Keratinocyte (primary cell): ENCODE measurements around the gene SLC4A9.

Experiments used
- EZH2 ChIP-seq: IDR thresholded peaks from one replicate; pipeline ENCODE4 v1.6.1; 2012; ENCODE audit warnings: inconsistent platforms, mild to moderate bottlenecking, low read length, moderate library complexity
- TF ChIP-seq, protein P1 (sequence below), 3 experiments: IDR thresholded peaks in 1 of 3; conservative IDR thresholded peaks in 1 of 3; optimal IDR thresholded peaks in 1 of 3; 2 replicates in 2 of 3; 3 replicates in 1 of 3; pipeline versions ENCODE3 to v1.5.1; 2011; ENCODE audit warnings: low read length in 3 of 3, mild to moderate bottlenecking in 3 of 3, moderate library complexity in 2 of 3, control low read depth in 1 of 3, inconsistent platforms in 1 of 3; ENCODE audit not compliant: insufficient read depth in 2 of 3; ENCODE audit errors: extremely low read depth in 1 of 3

DNA sequence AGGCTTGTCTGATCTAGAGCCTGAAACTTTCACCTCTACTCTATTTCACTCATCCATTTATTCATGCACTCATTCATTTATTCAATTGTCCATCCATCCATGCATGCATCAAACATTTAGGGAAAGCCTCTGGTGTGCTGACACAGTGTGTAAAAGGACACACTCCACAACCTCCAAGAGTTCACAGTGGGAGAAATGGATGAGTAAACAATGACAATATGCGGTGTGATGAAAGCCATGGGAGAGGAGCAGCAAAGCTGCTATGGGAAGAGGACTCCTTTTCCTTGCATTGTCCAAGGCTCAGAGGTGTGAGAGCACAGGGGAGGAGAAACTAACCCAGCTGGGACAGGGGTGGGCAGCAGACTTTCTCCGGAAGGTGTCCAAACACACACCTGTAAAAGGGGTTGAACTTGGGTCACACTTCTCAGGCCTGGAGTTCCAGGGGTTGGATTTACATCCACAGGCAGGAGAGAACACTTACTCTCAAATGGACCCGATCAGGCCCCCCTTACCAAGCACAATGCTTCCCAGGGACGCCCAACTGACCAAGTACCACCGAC is 35.9 kb upstream of the SLC4A9 start:
- TF ChIP-seq, protein P1, sequence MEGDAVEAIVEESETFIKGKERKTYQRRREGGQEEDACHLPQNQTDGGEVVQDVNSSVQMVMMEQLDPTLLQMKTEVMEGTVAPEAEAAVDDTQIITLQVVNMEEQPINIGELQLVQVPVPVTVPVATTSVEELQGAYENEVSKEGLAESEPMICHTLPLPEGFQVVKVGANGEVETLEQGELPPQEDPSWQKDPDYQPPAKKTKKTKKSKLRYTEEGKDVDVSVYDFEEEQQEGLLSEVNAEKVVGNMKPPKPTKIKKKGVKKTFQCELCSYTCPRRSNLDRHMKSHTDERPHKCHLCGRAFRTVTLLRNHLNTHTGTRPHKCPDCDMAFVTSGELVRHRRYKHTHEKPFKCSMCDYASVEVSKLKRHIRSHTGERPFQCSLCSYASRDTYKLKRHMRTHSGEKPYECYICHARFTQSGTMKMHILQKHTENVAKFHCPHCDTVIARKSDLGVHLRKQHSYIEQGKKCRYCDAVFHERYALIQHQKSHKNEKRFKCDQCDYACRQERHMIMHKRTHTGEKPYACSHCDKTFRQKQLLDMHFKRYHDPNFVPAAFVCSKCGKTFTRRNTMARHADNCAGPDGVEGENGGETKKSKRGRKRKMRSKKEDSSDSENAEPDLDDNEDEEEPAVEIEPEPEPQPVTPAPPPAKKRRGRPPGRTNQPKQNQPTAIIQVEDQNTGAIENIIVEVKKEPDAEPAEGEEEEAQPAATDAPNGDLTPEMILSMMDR (optimal IDR thresholded peaks at IDR 0.05 in 1 of 3, IDR thresholded peaks at IDR 0.05 in 1 of 3, conservative IDR thresholded peaks at IDR 0.05 in 1 of 3; ENCODE audit: extremely low read depth in 1 of 3, insufficient read depth in 2 of 3, low read length in 3 of 3) = no peak
- TF ChIP-seq EZH2 = no peak
